Thyroid gland (tissue), 4 donors: Measurements from ENCODE around the gene KIF25. TPM values are rescaled to one million over a fixed set of nuclear protein-coding genes. Genes with fewer than 3 reads are reported as not detected.

Source experiments
- DNase-seq, 2 donors: peaks; one replicate each; pipeline ENCODE4 v3.0.0-alpha.2; 2019
- H3K27ac ChIP-seq, 3 donors: fragments of 200-600 bp; sonication (generic); 1 replicate in 2 of 3; 2 replicates in 1 of 3; pipeline ENCODE4 v1.5.1; 2016 to 2019; ENCODE audit warnings: mild to moderate bottlenecking in 1 of 3, moderate library complexity in 1 of 3
- H3K27me3 ChIP-seq: fragments of 200-600 bp; sonication (generic); one replicate; pipeline ENCODE4 v1.5.1; 2019
- H3K36me3 ChIP-seq, 2 donors: fragments of 200-600 bp; sonication (generic); one replicate each; pipeline ENCODE4 v1.5.1; 2016 to 2019
- H3K4me1 ChIP-seq, 2 donors: fragments of 200-600 bp; sonication (generic); one replicate each; pipeline ENCODE4 v1.5.1; 2017 to 2019
- H3K4me3 ChIP-seq, 3 donors: fragments of 200-600 bp; sonication (generic); replicated peaks in 1 of 3; 1 replicate in 2 of 3; 2 replicates in 1 of 3; pipeline ENCODE4 v1.5.1; 2016; ENCODE audit warnings: mild to moderate bottlenecking in 1 of 3
- H3K9me3 ChIP-seq: fragments of 200-600 bp; sonication (generic); one replicate; pipeline ENCODE4 v1.5.1; 2017
- POLR2A ChIP-seq, 2 donors: fragments of 450-650 bp; IDR thresholded peaks; one replicate each; pipeline ENCODE4 v1.6.1; 2017; ENCODE audit warnings: antibody characterized with exemption in 2 of 2, mild to moderate bottlenecking in 2 of 2, moderate library complexity in 1 of 2
- WGBS, 2 donors: methylation state at CpG; one replicate each; pipeline ENCODE4 v1.1.5; 2017; 5-methylcytosine and 5-hydroxymethylcytosine counted together
- intact Hi-C: fragments of 100-400 bp; cut with DNase I; formaldehyde crosslinking; loops from one replicate; pipeline ENCODE4 v1.15.1; 2023
- total RNA-seq, 4 donors: library from RNA; depleted of rRNA; stranded (reverse); fragments of >200 nt; gene quantifications; one replicate each; pipeline ENCODE4 v1.2.3, GENCODE V29; 2016
- TF ChIP-seq, protein P1 (sequence below), 6 experiments: fragments of 200-600 bp in 3 of 6; fragments of 450-650 bp in 3 of 6; sonication (generic) in 3 of 6; IDR thresholded peaks; one replicate each; pipeline ENCODE4 v1.5.1; 2016 to 2019; ENCODE audit warnings: antibody characterized with exemption in 6 of 6, mild to moderate bottlenecking in 2 of 6, inconsistent platforms in 1 of 6, moderate library complexity in 1 of 6

Gene KIF25
- total RNA-seq, 4 donors from 2014 or later: not detected

- no peak for DNase-seq
- WGBS, 2 donors: 83 to 86% methylated on average over 11 to 12 of the region's 12 CpGs
- no peaks in the 10 kb centered on the region for H3K27me3 ChIP-seq
These were observed 2.2 kb upstream of the KIF25 start for GRCh38 chr6:167995302-167995701.

DNA sequence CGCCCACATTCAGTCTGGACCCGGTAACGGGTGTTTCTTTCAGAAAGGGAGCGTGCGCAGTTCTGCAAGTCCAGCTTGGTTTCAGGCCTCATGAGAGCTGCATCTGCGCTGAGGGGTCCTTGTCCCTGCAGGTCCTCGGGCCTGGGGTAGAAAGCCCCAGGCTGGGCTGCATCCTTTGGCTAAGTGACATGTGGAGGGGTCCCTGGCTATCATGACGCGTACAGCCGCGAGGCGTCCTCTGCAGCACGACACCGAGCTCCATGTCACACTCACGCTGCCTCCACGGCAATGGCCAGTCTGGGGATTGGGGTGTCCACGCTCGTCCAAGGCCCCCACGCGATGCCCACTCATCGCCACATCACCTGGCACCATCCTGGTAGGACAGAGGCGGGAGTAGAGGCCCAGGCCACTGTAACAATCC is 1.7 kb upstream of the KIF25 start:
- Histone ChIP-seq H3K9me3 (no peaks in the 10 kb centered on the region), H3K4me1 (no peaks in the 10 kb centered on the region), H3K27ac (no peak overlapping the region), H3K4me3 (no peak overlapping the region), H3K27me3 (no peaks in the 10 kb centered on the region), H3K36me3 (no peaks in the 10 kb centered on the region)
- intact Hi-C loops: no loop called here
- WGBS, 2 donors: 90 to 94% methylated on average over 10 to 22 of the region's 22 CpGs
- TF ChIP-seq, protein P1, sequence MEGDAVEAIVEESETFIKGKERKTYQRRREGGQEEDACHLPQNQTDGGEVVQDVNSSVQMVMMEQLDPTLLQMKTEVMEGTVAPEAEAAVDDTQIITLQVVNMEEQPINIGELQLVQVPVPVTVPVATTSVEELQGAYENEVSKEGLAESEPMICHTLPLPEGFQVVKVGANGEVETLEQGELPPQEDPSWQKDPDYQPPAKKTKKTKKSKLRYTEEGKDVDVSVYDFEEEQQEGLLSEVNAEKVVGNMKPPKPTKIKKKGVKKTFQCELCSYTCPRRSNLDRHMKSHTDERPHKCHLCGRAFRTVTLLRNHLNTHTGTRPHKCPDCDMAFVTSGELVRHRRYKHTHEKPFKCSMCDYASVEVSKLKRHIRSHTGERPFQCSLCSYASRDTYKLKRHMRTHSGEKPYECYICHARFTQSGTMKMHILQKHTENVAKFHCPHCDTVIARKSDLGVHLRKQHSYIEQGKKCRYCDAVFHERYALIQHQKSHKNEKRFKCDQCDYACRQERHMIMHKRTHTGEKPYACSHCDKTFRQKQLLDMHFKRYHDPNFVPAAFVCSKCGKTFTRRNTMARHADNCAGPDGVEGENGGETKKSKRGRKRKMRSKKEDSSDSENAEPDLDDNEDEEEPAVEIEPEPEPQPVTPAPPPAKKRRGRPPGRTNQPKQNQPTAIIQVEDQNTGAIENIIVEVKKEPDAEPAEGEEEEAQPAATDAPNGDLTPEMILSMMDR (IDR thresholded peaks at IDR 0.05): no peak
- TF ChIP-seq POLR2A (IDR thresholded peaks at IDR 0.05): no peak
- DNase-seq: no peak

More at GRCh38 chr6:167995302-167995701, 2.2 kb upstream of the KIF25 start:
- intact Hi-C loops: no loop called here
- Histone ChIP-seq H3K4me3 (no peak overlapping the region), H3K36me3 (no peaks in the 10 kb centered on the region), H3K4me1 (no peaks in the 10 kb centered on the region), H3K27ac (no peak overlapping the region), H3K9me3 (no peaks in the 10 kb centered on the region)
- no peak for TF ChIP-seq POLR2A (IDR thresholded peaks at IDR 0.05)
- TF ChIP-seq, protein P1 (IDR thresholded peaks at IDR 0.05): no peak

GRCh38 chr6:167996424-167997199 is 859 bp upstream of the KIF25 start:
- H3K36me3 ChIP-seq: no peaks in the 10 kb centered on the region
- no peak overlapping the region for H3K27ac ChIP-seq
- no peaks in the 10 kb centered on the region for H3K9me3 ChIP-seq
- intact Hi-C loops: no loop called here
- no peaks in the 10 kb centered on the region for H3K4me1 ChIP-seq
- no peak overlapping the region for H3K4me3 ChIP-seq
- TF ChIP-seq POLR2A (IDR thresholded peaks at IDR 0.05): no peak
- TF ChIP-seq, protein P1 (IDR thresholded peaks at IDR 0.05): no peak
- 78 to 85% methylated on average over 23 to 26 of the region's 43 CpGs for WGBS, 2 donors
- H3K27me3 ChIP-seq: no peaks in the 10 kb centered on the region
- no peak for DNase-seq

- TF ChIP-seq, protein P1 (IDR thresholded peaks at IDR 0.05): no peak
- TF ChIP-seq POLR2A (IDR thresholded peaks at IDR 0.05): no peak
- no peak overlapping the region for H3K4me3 ChIP-seq
- intact Hi-C loops: no loop called here
- WGBS, 2 donors: 77 to 93% methylated on average over 5 of the region's 5 CpGs
- H3K27me3 ChIP-seq: no peaks in the 10 kb centered on the region
- no peaks in the 10 kb centered on the region for H3K4me1 ChIP-seq
- no peaks in the 10 kb centered on the region for H3K9me3 ChIP-seq
- no peaks in the 10 kb centered on the region for H3K36me3 ChIP-seq
- DNase-seq: no peak
- H3K27ac ChIP-seq: no peak overlapping the region
These were observed 744 bp downstream of the KIF25 start for GRCh38 chr6:167998215-167998614.

- intact Hi-C loops: no loop called here
- no peak overlapping the region for H3K27ac ChIP-seq
- H3K4me3 ChIP-seq: no peak overlapping the region
- DNase-seq: no peak
- H3K4me1 ChIP-seq: no peaks in the 10 kb centered on the region
- H3K27me3 ChIP-seq: no peaks in the 10 kb centered on the region
- H3K9me3 ChIP-seq: no peaks in the 10 kb centered on the region
- H3K36me3 ChIP-seq: no peaks in the 10 kb centered on the region
- TF ChIP-seq, protein P1 (IDR thresholded peaks at IDR 0.05): no peak
- no peak for TF ChIP-seq POLR2A (IDR thresholded peaks at IDR 0.05)
- WGBS, 2 donors: 88 to 90% methylated on average over 13 of the region's 13 CpGs
These were observed 2.9 kb downstream of the KIF25 start for GRCh38 chr6:168000198-168001028.
